HG03378 (cell line): ENCODE measurements around the gene RAP2A.

Source experiments
- ATAC-seq: cut with Tn5 transposase; IDR thresholded peaks from one replicate; pipeline ENCODE4 v1.9.1; 2021; ENCODE audit warnings: mild to moderate bottlenecking, moderate library complexity; ENCODE audit not compliant: unreplicated experiment

The RAP2A gene

GRCh38 chr13:97422118-97423054 is 11.6 kb upstream of the RAP2A start:
- ATAC-seq = no peak

GRCh38 chr13:97423300-97424045 is 10.5 kb upstream of the RAP2A start:
- no peak for ATAC-seq

- ATAC-seq = no peak
Observed at GRCh38 chr13:97425590-97425989, 8.4 kb upstream of the RAP2A start.

GRCh38 chr13:97426695-97427094 is 7.3 kb upstream of the RAP2A start:
- no peak for ATAC-seq

- ATAC-seq = no peak
Observed at GRCh38 chr13:97429681-97430081, 4.3 kb upstream of the RAP2A start.

- no peak for ATAC-seq
Observed at GRCh38 chr13:97430296-97430695, 3.7 kb upstream of the RAP2A start.

GRCh38 chr13:97431171-97431764 is 2.7 kb upstream of the RAP2A start:
- no peak for ATAC-seq

- ATAC-seq = no peak
Observed at GRCh38 chr13:97432232-97432916, 1.6 kb upstream of the RAP2A start.

- ATAC-seq = peak; percentile 90
Observed at GRCh38 chr13:97432917-97433726, 847 bp upstream of the RAP2A start.

GRCh38 chr13:97434397-97435201 is 630 bp downstream of the RAP2A start:
- ATAC-seq = no peak

GRCh38 chr13:97435323-97435722 is 1.4 kb downstream of the RAP2A start:
- ATAC-seq = no peak

GRCh38 chr13:97435794-97436193 is 1.8 kb downstream of the RAP2A start:
- peak; percentile 10 for ATAC-seq

- ATAC-seq = no peak
Observed at GRCh38 chr13:97436845-97437244, 2.9 kb downstream of the RAP2A start.

- no peak for ATAC-seq
Observed at GRCh38 chr13:97437729-97438128, 3.8 kb downstream of the RAP2A start.

GRCh38 chr13:97438856-97439595 is 5.1 kb downstream of the RAP2A start:
- no peak for ATAC-seq

GRCh38 chr13:97440598-97441170 is 6.7 kb downstream of the RAP2A start:
- ATAC-seq = no peak

- peak; percentile 74 for ATAC-seq
Observed at GRCh38 chr13:97441368-97441767, 7.4 kb downstream of the RAP2A start.

- ATAC-seq = no peak
Observed at GRCh38 chr13:97445522-97446187, 11.7 kb downstream of the RAP2A start.
